Measurements from ENCODE around the gene NKPD1.

The NKPD1 gene

GRCh38 chr19:45195764-45196163 is 35.0 kb upstream of the NKPD1 start:
- no peaks in the 10 kb centered on the region for H3K79me2 ChIP-seq
- no peak overlapping the region for H3K27ac ChIP-seq
- H3K4me1 ChIP-seq = no peaks in the 10 kb centered on the region
- no peak overlapping the region for H3K4me3 ChIP-seq (ENCODE audit: low read depth, low read length)
- H3K36me3 ChIP-seq (ENCODE audit: control insufficient read depth, insufficient read depth, low read length) = no peaks in the 10 kb centered on the region
- H2AFZ ChIP-seq = no peak overlapping the region
- H3K4me2 ChIP-seq (ENCODE audit: low read length) = no peak overlapping the region
- no peaks in the 10 kb centered on the region for H3K27me3 ChIP-seq (ENCODE audit: control insufficient read depth, insufficient read depth, low read length)
- H3K9ac ChIP-seq = no peak overlapping the region
- no peak for TF ChIP-seq CTCF (IDR thresholded peaks at IDR 0.05)
- H3K9me3 ChIP-seq (ENCODE audit: control insufficient read depth, low read length) = no peaks in the 10 kb centered on the region

GRCh38 chr19:45191375-45191774 is 30.6 kb upstream of the NKPD1 start:
- Histone ChIP-seq H3K79me2 (no peaks in the 10 kb centered on the region), H3K27ac (no peak overlapping the region), H3K4me2 (ENCODE audit: low read length) (no peak overlapping the region), H3K4me3 (ENCODE audit: low read depth, low read length) (no peak overlapping the region), H3K36me3 (ENCODE audit: control insufficient read depth, insufficient read depth, low read length) (no peaks in the 10 kb centered on the region), H3K27me3 (ENCODE audit: control insufficient read depth, insufficient read depth, low read length) (no peaks in the 10 kb centered on the region), H3K9ac (no peak overlapping the region), H2AFZ (no peak overlapping the region), H3K9me3 (ENCODE audit: control insufficient read depth, low read length) (no peaks in the 10 kb centered on the region), H3K4me1 (no peaks in the 10 kb centered on the region)
- TF ChIP-seq CTCF (IDR thresholded peaks at IDR 0.05) = no peak

- H3K27me3 ChIP-seq (ENCODE audit: control insufficient read depth, insufficient read depth, low read length) = no peaks in the 10 kb centered on the region
- H3K27ac ChIP-seq = no peak overlapping the region
- no peaks in the 10 kb centered on the region for H3K79me2 ChIP-seq
- H3K36me3 ChIP-seq (ENCODE audit: control insufficient read depth, insufficient read depth, low read length) = no peaks in the 10 kb centered on the region
- H3K9me3 ChIP-seq (ENCODE audit: control insufficient read depth, low read length) = no peaks in the 10 kb centered on the region
- no peak overlapping the region for H3K9ac ChIP-seq
- no peak overlapping the region for H3K4me3 ChIP-seq (ENCODE audit: low read depth, low read length)
- H3K4me1 ChIP-seq = no peaks in the 10 kb centered on the region
- no peak for TF ChIP-seq CTCF (IDR thresholded peaks at IDR 0.05)
- H3K4me2 ChIP-seq (ENCODE audit: low read length) = no peak overlapping the region
- H2AFZ ChIP-seq = no peak overlapping the region
Observed at GRCh38 chr19:45189971-45190370, 29.2 kb upstream of the NKPD1 start.

- Histone ChIP-seq H3K4me3 (ENCODE audit: low read depth, low read length) (no peak overlapping the region), H3K9ac (no peak overlapping the region), H3K27me3 (ENCODE audit: control insufficient read depth, insufficient read depth, low read length) (no peaks in the 10 kb centered on the region), H3K27ac (no peak overlapping the region), H3K4me2 (ENCODE audit: low read length) (no peak overlapping the region), H3K9me3 (ENCODE audit: control insufficient read depth, low read length) (no peaks in the 10 kb centered on the region), H3K36me3 (ENCODE audit: control insufficient read depth, insufficient read depth, low read length) (no peaks in the 10 kb centered on the region), H3K79me2 (no peaks in the 10 kb centered on the region), H3K4me1 (no peaks in the 10 kb centered on the region), H2AFZ (no peak overlapping the region)
- TF ChIP-seq CTCF (IDR thresholded peaks at IDR 0.05) = peak; percentile 55
Observed at GRCh38 chr19:45187421-45188100, 26.8 kb upstream of the NKPD1 start.

Data from parathyroid adenoma (tissue), 2 donors.